Measurements from ENCODE around the gene ABHD14A.
"Not testable (repeated sequence)": the region's sequence is repeated elsewhere in the genome, so short reads cannot be mapped to it uniquely, and the experiment has no call there.

ABHD14A gene

GRCh38 chr3:51977446-51978142, 2.7 kb downstream of the ABHD14A start:
- DNase-seq: no peak

- DNase-seq: no peak
Observed at GRCh38 chr3:51978143-51978502, 3.3 kb downstream of the ABHD14A start.

- DNase-seq: no peak
Observed at GRCh38 chr3:51980253-51980652, 5.4 kb downstream of the ABHD14A start.

- DNase-seq: no peak
Observed at GRCh38 chr3:51982352-51982837, 7.5 kb downstream of the ABHD14A start.

GRCh38 chr3:51982838-51983577, 8.1 kb downstream of the ABHD14A start, which contains the start of gene ACY1:
Gene ACY1 (plus strand): TSS chr3:51983535. CDS start chr3:51984065, 530 bp downstream.
- DNase-seq: peak; percentile 26

- no peak for DNase-seq
Observed at GRCh38 chr3:51983578-51984268, 8.9 kb downstream of the ABHD14A start.

GRCh38 chr3:51984269-51984647, 9.4 kb downstream of the ABHD14A start:
- no peak for DNase-seq

- no peak for DNase-seq
Observed at GRCh38 chr3:51985063-51985462, 10.2 kb downstream of the ABHD14A start.

- no peak for DNase-seq
Observed at GRCh38 chr3:51986010-51986947, 11.4 kb downstream of the ABHD14A start.

GRCh38 chr3:51987568-51987967, 12.7 kb downstream of the ABHD14A start:
- no peak for DNase-seq

- DNase-seq: no peak
Observed at GRCh38 chr3:51988286-51989146, 13.7 kb downstream of the ABHD14A start.

- not testable (repeated sequence) for DNase-seq
Observed at GRCh38 chr3:51990501-51990971, 15.7 kb downstream of the ABHD14A start.

GRCh38 chr3:51992017-51992682, 17.3 kb downstream of the ABHD14A start:
- DNase-seq: no peak

- not testable (repeated sequence) for DNase-seq
Observed at GRCh38 chr3:51993657-51994056, 18.8 kb downstream of the ABHD14A start.

GRCh38 chr3:51994530-51994929, 19.7 kb downstream of the ABHD14A start:
- DNase-seq: no peak

- DNase-seq: peak; percentile 93
Observed at GRCh38 chr3:51995346-51996163, 20.7 kb downstream of the ABHD14A start, which contains the start of gene RPL29. Gene RPL29 (minus strand): TSS chr3:51995895. CDS start chr3:51995461, 434 bp downstream.

- DNase-seq: no peak
Observed at GRCh38 chr3:51997172-51997571, 22.3 kb downstream of the ABHD14A start.

- DNase-seq: peak; percentile 31
Observed at GRCh38 chr3:51997935-51998596, 23.2 kb downstream of the ABHD14A start.

- DNase-seq: no peak
Observed at GRCh38 chr3:51998774-51999173, 23.9 kb downstream of the ABHD14A start.
